IMR-90 (cell line): Measurements from ENCODE around the gene ZFHX3. TPM values are rescaled to one million over a fixed set of nuclear protein-coding genes. Genes with fewer than 3 reads are reported as not detected.

ENCODE experiments used
- ATAC-seq: fragments of 200-7000 bp; cut with Tn5 transposase; 2 replicates; pipeline ENCODE4 v1.9.1; 2020; ENCODE audit warnings: low read depth, mild to moderate bottlenecking, moderate library complexity
- BruUV-seq: library from RNA; stranded (reverse); fragments of 400-500 nt; replicated peaks from 2 replicates; lab custom pipeline; 2021; lab: Mats Ljungman, UMichigan
- CTCF ChIA-PET: fragments of 300-600 bp; formaldehyde crosslinking; extraction: SDS; loops from one replicate; lab custom pipeline; 2021; ENCODE audit warnings: antibody characterized with exemption; lab: Yijun Ruan, JAX
- POLR2A ChIA-PET: fragments of 300-600 bp; sonication (Branson Sonifier 250); formaldehyde crosslinking; loops from one replicate; lab custom pipeline; 2022; ENCODE audit warnings: antibody characterized with exemption; ENCODE audit not compliant: unreplicated experiment; lab: Charles Lee
- DNase-seq: peaks from one replicate; pipeline ENCODE4 v3.0.0; 2013
- H2AFZ ChIP-seq: replicated peaks from 2 replicates; pipeline ENCODE3; 2013; ENCODE audit warnings: low read length, mild to moderate bottlenecking; ENCODE audit not compliant: poor library complexity
- H2AK5ac ChIP-seq: 2 replicates; pipeline ENCODE4 v1.6.1; 2013; ENCODE audit warnings: low read depth, low read length, inconsistent platforms
- H2AK9ac ChIP-seq: replicated peaks from 2 replicates; pipeline ENCODE3; 2013; ENCODE audit warnings: mild to moderate bottlenecking, low read depth, low read length, moderate library complexity; ENCODE audit not compliant: poor library complexity
- H2BK120ac ChIP-seq: 2 replicates; pipeline ENCODE4 v1.6.1; 2013; ENCODE audit warnings: low read depth, low read length, inconsistent platforms
- H2BK15ac ChIP-seq: 3 replicates; pipeline ENCODE4 v1.6.1; 2013; ENCODE audit warnings: low read depth, low read length, inconsistent platforms
- H2BK20ac ChIP-seq: 2 replicates; pipeline ENCODE4 v1.6.1; 2013; ENCODE audit warnings: low read depth, mild to moderate bottlenecking, inconsistent platforms, low read length, moderate library complexity
- H2BK5ac ChIP-seq: 2 replicates; pipeline ENCODE4 v1.6.1; 2013; ENCODE audit warnings: mild to moderate bottlenecking, low read depth, low read length, inconsistent platforms; ENCODE audit not compliant: poor library complexity, severe bottlenecking
- H3K14ac ChIP-seq: replicated peaks from 2 replicates; pipeline ENCODE4 v1.6.1; 2013; ENCODE audit warnings: low read depth, low read length, inconsistent platforms
- H3K18ac ChIP-seq: 2 replicates; pipeline ENCODE4 v1.6.1; 2013; ENCODE audit warnings: low read depth, low read length, control low read depth
- H3K23ac ChIP-seq: 2 replicates; pipeline ENCODE4 v1.6.1; 2013; ENCODE audit warnings: low read depth, low read length, inconsistent platforms
- H3K27ac ChIP-seq: 2 replicates; pipeline ENCODE4 v1.5.1; 2013; ENCODE audit warnings: mild to moderate bottlenecking, control low read depth, low read length; ENCODE audit not compliant: insufficient read depth
- H3K27me3 ChIP-seq: 2 replicates; pipeline ENCODE4 v1.6.1; 2013; ENCODE audit warnings: low read length; ENCODE audit not compliant: control insufficient read depth, insufficient read depth
- H3K36me3 ChIP-seq: 2 replicates; pipeline ENCODE4 v1.6.1; 2013; ENCODE audit warnings: low read length, mixed read lengths; ENCODE audit not compliant: control insufficient read depth, insufficient read depth
- H3K4ac ChIP-seq: 2 replicates; pipeline ENCODE4 v1.6.1; 2013; ENCODE audit warnings: low read depth, low read length, inconsistent platforms
- H3K4me1 ChIP-seq: 2 replicates; pipeline ENCODE4 v1.6.1; 2013; ENCODE audit warnings: low read length, mixed read lengths; ENCODE audit not compliant: control insufficient read depth, insufficient read depth
- H3K4me2 ChIP-seq: 2 replicates; pipeline ENCODE4 v1.6.1; 2013; ENCODE audit warnings: low read depth, mild to moderate bottlenecking, control low read depth, low read length, moderate library complexity
- H3K4me3 ChIP-seq: 2 replicates; pipeline ENCODE4 v1.5.1; 2013; ENCODE audit warnings: low read depth, mild to moderate bottlenecking, control low read depth, low read length, moderate library complexity; ENCODE audit not compliant: insufficient read depth
- H3K56ac ChIP-seq: 2 replicates; pipeline ENCODE4 v1.6.1; 2013; ENCODE audit warnings: low read length, inconsistent platforms; ENCODE audit not compliant: insufficient read depth; ENCODE audit errors: extremely low read depth
- H3K79me1 ChIP-seq, 2 experiments: 2 replicates each; pipeline ENCODE4 v1.6.1; 2013; ENCODE audit warnings: low read length in 2 of 2, inconsistent platforms in 1 of 2, low read depth in 1 of 2
- H3K9ac ChIP-seq: 2 replicates; pipeline ENCODE4 v1.6.1; 2013; ENCODE audit warnings: low read depth, low read length, control low read depth
- H3K9me1 ChIP-seq: 2 replicates; pipeline ENCODE4 v1.6.1; 2013; ENCODE audit warnings: low read length, inconsistent platforms; ENCODE audit not compliant: insufficient read depth
- H3K9me3 ChIP-seq: 2 replicates; pipeline ENCODE4 v1.6.1; 2013; ENCODE audit warnings: low read length; ENCODE audit not compliant: control insufficient read depth, insufficient read depth
- H4K20me1 ChIP-seq: 2 replicates; pipeline ENCODE4 v1.6.1; 2013; ENCODE audit warnings: low read length, inconsistent platforms; ENCODE audit not compliant: insufficient read depth
- H4K5ac ChIP-seq: 2 replicates; pipeline ENCODE4 v1.6.1; 2013; ENCODE audit warnings: mild to moderate bottlenecking, low read depth, low read length, control low read depth
- H4K8ac ChIP-seq, 2 experiments: 2 replicates each; pipeline ENCODE4 v1.6.1; 2013; ENCODE audit warnings: low read depth in 2 of 2, low read length in 2 of 2, control low read depth in 1 of 2, inconsistent platforms in 1 of 2
- H4K91ac ChIP-seq: 2 replicates; pipeline ENCODE4 v1.6.1; 2013; ENCODE audit warnings: low read depth, low read length, inconsistent platforms; ENCODE audit not compliant: insufficient read depth
- BHLHE40 ChIP-seq: fragments of 150-350 bp; IDR thresholded peaks from 2 replicates; pipeline ENCODE4 v1.6.1; 2016; ENCODE audit warnings: mild to moderate bottlenecking, low read depth, low read length
- CHD1 ChIP-seq: IDR thresholded peaks from 2 replicates; pipeline ENCODE4 v1.6.1; 2012; ENCODE audit warnings: low read depth, low read length, improper control_type of control experiment
- MAFK ChIP-seq: IDR thresholded peaks from 2 replicates; pipeline ENCODE4 v1.6.1; 2012; ENCODE audit warnings: low read depth, low read length, improper control_type of control experiment
- MXI1 ChIP-seq: IDR thresholded peaks from 2 replicates; pipeline ENCODE4 v1.6.1; 2012; ENCODE audit warnings: low read depth, mild to moderate bottlenecking, low read length, moderate library complexity, borderline replicate concordance
- RAD21 ChIP-seq: IDR thresholded peaks from 2 replicates; pipeline ENCODE4 v1.6.1; 2012; ENCODE audit warnings: low read length, improper control_type of control experiment
- WGBS, 2 experiments: methylation state at CpG; one replicate each; pipeline versions ENCODE4 v1.1.5 to v1.1.7; 2013; ENCODE audit warnings: missing lambda C conversion rate in 2 of 2; ENCODE audit not compliant: insufficient read length in 1 of 2; ENCODE audit errors: extremely low coverage in 2 of 2; 5-methylcytosine and 5-hydroxymethylcytosine counted together
- dilution Hi-C: fragments of 300-500 bp; cut with HindIII; formaldehyde crosslinking; loops from one replicate; pipeline ENCODE4 v1.14.3; 2018; ENCODE audit warnings: low sequenced_read_pairs; ENCODE audit not compliant: unreplicated experiment
- in situ Hi-C: fragments of 300-500 bp; cut with MboI; formaldehyde crosslinking; loops from 3 replicates; pipeline ENCODE4 v1.14.3; 2019; ENCODE audit warnings: low sequenced_read_pairs, inconsistent platforms, mixed read lengths
- intact Hi-C: fragments of 100-400 bp; cut with micrococcal nuclease; formaldehyde crosslinking; loops from 2 replicates; pipeline ENCODE4 v1.10.0; 2022
- polyA plus RNA-seq, 3 experiments: library from polyadenylated mRNA; depleted of rRNA; stranded (reverse); fragments of >200 nt; gene quantifications; 2 replicates each; pipeline ENCODE4 v1.2.3, GENCODE V29; 2012; ENCODE audit warnings: low replicate concordance in 1 of 3
- total RNA-seq: library from RNA; depleted of rRNA; stranded (reverse); fragments of >200 nt; gene quantifications from 2 replicates; pipeline ENCODE4 v1.2.3, GENCODE V29; 2012
- TF ChIP-seq, protein P1 (sequence below): fragments of 150-350 bp; IDR thresholded peaks from 2 replicates; pipeline ENCODE4 v1.6.1; 2017; ENCODE audit warnings: mild to moderate bottlenecking, antibody characterized with exemption, low read length, low read depth

The ZFHX3 gene
- total and polyA plus RNA-seq, 2 of the 4 experiments (the other 2 are of a cell fraction), result 1.4 to 1.7 TPM

DNA sequence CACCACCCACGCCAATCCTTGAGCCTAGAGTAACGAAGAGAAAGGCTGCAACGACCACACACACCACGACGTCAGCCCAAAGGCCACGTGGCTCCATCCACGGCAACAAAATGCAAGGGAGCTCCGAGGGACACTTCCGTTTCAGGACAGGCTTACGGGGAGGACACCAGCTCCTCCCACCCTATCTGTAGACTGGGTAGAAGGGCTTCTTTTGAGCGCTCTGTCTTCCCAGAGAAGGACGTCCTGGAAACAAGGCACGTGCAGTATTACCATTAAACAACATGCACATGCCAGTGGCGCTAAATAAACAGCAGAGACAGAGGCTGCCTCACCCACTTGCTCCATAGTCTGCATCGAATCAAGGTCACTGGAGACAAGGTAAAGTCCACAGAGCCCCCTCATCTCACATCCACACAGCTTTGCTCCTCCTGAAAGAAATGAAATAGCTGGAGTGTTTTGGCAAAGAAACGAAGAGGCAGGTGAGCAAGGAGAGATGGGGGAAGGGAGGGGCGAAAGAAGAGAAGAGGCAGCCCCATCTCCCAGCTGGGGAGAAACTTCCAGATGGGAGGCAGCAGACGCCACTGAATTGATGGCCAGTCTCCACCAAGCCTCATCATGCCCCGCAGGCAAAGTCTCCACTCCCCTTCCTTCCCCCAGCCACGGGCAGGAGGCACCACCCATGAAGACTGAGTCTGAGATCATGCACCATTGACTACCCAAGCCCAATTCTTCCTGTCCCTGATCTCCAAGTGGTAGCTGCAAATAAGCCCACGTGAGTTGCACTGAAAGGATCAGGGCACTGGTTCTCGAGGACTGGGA lies 24.0 kb downstream of the ZFHX3 start:
- H3K4me1 ChIP-seq, result peaks cover 18% of the 10 kb centered on the region
- H3K56ac ChIP-seq, result no peak overlapping the region
- no peak overlapping the region for H2BK120ac ChIP-seq
- H3K14ac ChIP-seq, result no peak overlapping the region
- H2AK5ac ChIP-seq, result peak overlapping the region; percentile 36; the same call in 1 of the 2 replicates
- ChIA-PET CTCF (no interaction called here), POLR2A (no interaction called here)
- H3K9me1 ChIP-seq, result peaks cover 18% of the 10 kb centered on the region
- no peak overlapping the region for H2BK20ac ChIP-seq
- TF ChIP-seq BHLHE40 (no peak), MXI1 (no peak), CHD1 (no peak), MAFK (no peak), RAD21 (no peak)
- TF ChIP-seq, protein P1, sequence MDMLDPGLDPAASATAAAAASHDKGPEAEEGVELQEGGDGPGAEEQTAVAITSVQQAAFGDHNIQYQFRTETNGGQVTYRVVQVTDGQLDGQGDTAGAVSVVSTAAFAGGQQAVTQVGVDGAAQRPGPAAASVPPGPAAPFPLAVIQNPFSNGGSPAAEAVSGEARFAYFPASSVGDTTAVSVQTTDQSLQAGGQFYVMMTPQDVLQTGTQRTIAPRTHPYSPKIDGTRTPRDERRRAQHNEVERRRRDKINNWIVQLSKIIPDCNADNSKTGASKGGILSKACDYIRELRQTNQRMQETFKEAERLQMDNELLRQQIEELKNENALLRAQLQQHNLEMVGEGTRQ, result no peak
- H4K5ac ChIP-seq, result no peak overlapping the region
- H3K9me3 ChIP-seq, result no peaks in the 10 kb centered on the region
- peaks cover 68% of the 10 kb centered on the region for H4K20me1 ChIP-seq
- no peak for DNase-seq
- H4K8ac ChIP-seq, result no peak overlapping the region
- H3K27ac ChIP-seq, result no peak overlapping the region
- no peak overlapping the region for H2AFZ ChIP-seq
- no peak overlapping the region for H3K9ac ChIP-seq
- H3K23ac ChIP-seq, result no peak overlapping the region
- H3K4me3 ChIP-seq, result no peak overlapping the region
- H4K91ac ChIP-seq, result no peak overlapping the region
- peaks cover 27 to 95% of the 10 kb centered on the region in 2 experiments for H3K79me1 ChIP-seq
- H2BK15ac ChIP-seq, result no peak overlapping the region
- no peaks in the 10 kb centered on the region for H3K36me3 ChIP-seq
- H3K4me2 ChIP-seq, result no peak overlapping the region
- H2BK5ac ChIP-seq, result no peak overlapping the region
- H3K27me3 ChIP-seq, result no peaks in the 10 kb centered on the region
- ATAC-seq, result no peak
- dilution Hi-C loops (no loop called here), intact Hi-C loops (no loop called here), in situ Hi-C loops (no loop called here)
- WGBS, 2 experiments, result 88% methylated on average over 8 of the region's 22 CpGs; no CpG with 5 or more reads in 1 of the 2 experiments
- BruUV-seq, result no TSS peak
- H3K18ac ChIP-seq, result no peak overlapping the region
- no peak overlapping the region for H2AK9ac ChIP-seq
- peak overlapping the region; percentile 36; the same call in 1 of the 2 replicates for H3K4ac ChIP-seq
